ENCODE results near the gene LMF1.
"Not testable (repeated sequence)": the region's sequence is repeated elsewhere in the genome, so short reads cannot be mapped to it uniquely, and the experiment has no call there.

Gene LMF1

GRCh38 chr16:968620-969019 lies 2.2 kb downstream of the LMF1 start:
- DNase-seq: no peak

GRCh38 chr16:967546-968295 lies 3.1 kb downstream of the LMF1 start:
- DNase-seq: no peak

- DNase-seq: no peak
Observed at GRCh38 chr16:967077-967541, 3.7 kb downstream of the LMF1 start.

- DNase-seq: no peak
Observed at GRCh38 chr16:966505-966904, 4.3 kb downstream of the LMF1 start.

- no peak for DNase-seq
Observed at GRCh38 chr16:966035-966434, 4.7 kb downstream of the LMF1 start.

- DNase-seq: no peak
Observed at GRCh38 chr16:965487-965886, 5.3 kb downstream of the LMF1 start.

- DNase-seq: no peak
Observed at GRCh38 chr16:965036-965395, 5.8 kb downstream of the LMF1 start.

- no peak for DNase-seq
Observed at GRCh38 chr16:964356-965035, 6.3 kb downstream of the LMF1 start.

- DNase-seq: no peak
Observed at GRCh38 chr16:963913-964312, 6.9 kb downstream of the LMF1 start.

GRCh38 chr16:962901-963814 lies 7.6 kb downstream of the LMF1 start:
- DNase-seq: no peak

- DNase-seq: no peak
Observed at GRCh38 chr16:962366-962765, 8.4 kb downstream of the LMF1 start.

GRCh38 chr16:959232-960040 lies 11.3 kb downstream of the LMF1 start:
- DNase-seq: no peak

- DNase-seq: not testable (repeated sequence)
Observed at GRCh38 chr16:955766-956165, 15.0 kb downstream of the LMF1 start.

GRCh38 chr16:953818-954217 lies 17.0 kb downstream of the LMF1 start:
- not testable (repeated sequence) for DNase-seq

- DNase-seq: no peak
Observed at GRCh38 chr16:952321-952720, 18.5 kb downstream of the LMF1 start.

GRCh38 chr16:951660-952301 lies 19.0 kb downstream of the LMF1 start:
- no peak for DNase-seq

- not testable (repeated sequence) for DNase-seq
Observed at GRCh38 chr16:950733-951573, 19.8 kb downstream of the LMF1 start.

- DNase-seq: not testable (repeated sequence)
Observed at GRCh38 chr16:948767-949166, 22.0 kb downstream of the LMF1 start.

- DNase-seq: not testable (repeated sequence)
Observed at GRCh38 chr16:947922-948303, 22.9 kb downstream of the LMF1 start.

- no peak for DNase-seq
Observed at GRCh38 chr16:947255-947921, 23.4 kb downstream of the LMF1 start.

GRCh38 chr16:946048-946395 lies 24.8 kb downstream of the LMF1 start:
- DNase-seq: no peak
